ENCODE data around the gene CA10. TPM values are rescaled to one million over a fixed set of nuclear protein-coding genes. Genes with fewer than 3 reads are reported as not detected.

Gene CA10
- polyA plus RNA-seq, 1 donor (not counting 4 experiments of a cell fraction or from before 2014, with no cell fraction given), result 2.9 TPM

DNA sequence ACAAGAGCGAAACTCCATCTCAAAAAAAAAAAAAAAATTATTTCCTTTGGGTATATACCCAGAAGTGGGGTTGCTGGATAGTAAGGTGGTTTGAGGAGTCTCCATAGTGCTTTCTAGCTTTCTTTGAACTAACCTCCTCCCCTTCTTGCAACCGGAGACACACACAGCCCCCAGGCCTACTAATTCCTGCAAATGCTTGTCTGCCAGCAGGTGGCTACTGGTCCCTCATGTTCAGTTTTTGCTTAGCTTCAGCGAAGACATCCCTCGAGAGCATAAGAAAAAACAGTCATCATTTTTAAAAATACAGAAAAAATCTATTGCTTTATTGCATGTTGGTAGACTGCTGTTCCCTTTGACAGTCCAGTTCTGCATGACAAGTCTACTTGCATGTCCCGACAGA lies 459.2 kb downstream of the CA10 start:
- TF ChIP-seq EZH2 (IDR thresholded peaks at IDR 0.05; ENCODE audit: low read length), result no peak
- TF ChIP-seq, protein P1, sequence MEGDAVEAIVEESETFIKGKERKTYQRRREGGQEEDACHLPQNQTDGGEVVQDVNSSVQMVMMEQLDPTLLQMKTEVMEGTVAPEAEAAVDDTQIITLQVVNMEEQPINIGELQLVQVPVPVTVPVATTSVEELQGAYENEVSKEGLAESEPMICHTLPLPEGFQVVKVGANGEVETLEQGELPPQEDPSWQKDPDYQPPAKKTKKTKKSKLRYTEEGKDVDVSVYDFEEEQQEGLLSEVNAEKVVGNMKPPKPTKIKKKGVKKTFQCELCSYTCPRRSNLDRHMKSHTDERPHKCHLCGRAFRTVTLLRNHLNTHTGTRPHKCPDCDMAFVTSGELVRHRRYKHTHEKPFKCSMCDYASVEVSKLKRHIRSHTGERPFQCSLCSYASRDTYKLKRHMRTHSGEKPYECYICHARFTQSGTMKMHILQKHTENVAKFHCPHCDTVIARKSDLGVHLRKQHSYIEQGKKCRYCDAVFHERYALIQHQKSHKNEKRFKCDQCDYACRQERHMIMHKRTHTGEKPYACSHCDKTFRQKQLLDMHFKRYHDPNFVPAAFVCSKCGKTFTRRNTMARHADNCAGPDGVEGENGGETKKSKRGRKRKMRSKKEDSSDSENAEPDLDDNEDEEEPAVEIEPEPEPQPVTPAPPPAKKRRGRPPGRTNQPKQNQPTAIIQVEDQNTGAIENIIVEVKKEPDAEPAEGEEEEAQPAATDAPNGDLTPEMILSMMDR (optimal IDR thresholded peaks at IDR 0.05 in 1 of 3, IDR thresholded peaks at IDR 0.05 in 1 of 3, conservative IDR thresholded peaks at IDR 0.05 in 1 of 3; ENCODE audit: extremely low read depth in 1 of 3, insufficient read depth in 2 of 3, low read length in 3 of 3), result no peak
- Histone ChIP-seq H2AFZ (ENCODE audit: control insufficient read depth, low read length) (no peak overlapping the region), H3K4me1 (ENCODE audit: control insufficient read depth, extremely low read depth, insufficient read depth, low read length) (no peaks in the 10 kb centered on the region), H3K27me3 (ENCODE audit: control insufficient read depth, extremely low read depth, insufficient read depth, low read length) (no peaks in the 10 kb centered on the region), H3K36me3 (ENCODE audit: control insufficient read depth in 2 of 2, extremely low read depth in 1 of 2, insufficient read depth in 2 of 2, low read length in 2 of 2) (no peaks in the 10 kb centered on the region), H3K27ac (ENCODE audit: control insufficient read depth, insufficient read depth, low read length) (no peak overlapping the region), H3K9ac (ENCODE audit: control insufficient read depth, extremely low read depth, insufficient read depth, low read length) (no peak overlapping the region), H3K9me3 (ENCODE audit: control insufficient read depth, low read depth, low read length) (no peaks in the 10 kb centered on the region), H3K79me2 (ENCODE audit: control insufficient read depth, insufficient read depth, low read length) (no peaks in the 10 kb centered on the region), H3K4me2 (ENCODE audit: control insufficient read depth, extremely low read depth, insufficient read depth, low read depth, low read length) (no peak overlapping the region), H3K4me3 (ENCODE audit: control insufficient read depth in 2 of 3, extremely low read depth in 1 of 3, insufficient read depth in 2 of 3, low read depth in 1 of 3, low read length in 3 of 3) (no peak overlapping the region), H3K9me1 (ENCODE audit: control insufficient read depth, extremely low read depth, insufficient read depth, low read length) (no peaks in the 10 kb centered on the region), H4K20me1 (ENCODE audit: control insufficient read depth, extremely low read depth, insufficient read depth, low read length) (no peaks in the 10 kb centered on the region)
- no peak for DNase-seq (ENCODE audit: low read depth, low spot score)
- dilution Hi-C loops (cut with MboI; ENCODE audit: extremely low pct_ligation_motif_present, low sequenced_read_pairs), result no loop called here
- no peak for FAIRE-seq

DNA sequence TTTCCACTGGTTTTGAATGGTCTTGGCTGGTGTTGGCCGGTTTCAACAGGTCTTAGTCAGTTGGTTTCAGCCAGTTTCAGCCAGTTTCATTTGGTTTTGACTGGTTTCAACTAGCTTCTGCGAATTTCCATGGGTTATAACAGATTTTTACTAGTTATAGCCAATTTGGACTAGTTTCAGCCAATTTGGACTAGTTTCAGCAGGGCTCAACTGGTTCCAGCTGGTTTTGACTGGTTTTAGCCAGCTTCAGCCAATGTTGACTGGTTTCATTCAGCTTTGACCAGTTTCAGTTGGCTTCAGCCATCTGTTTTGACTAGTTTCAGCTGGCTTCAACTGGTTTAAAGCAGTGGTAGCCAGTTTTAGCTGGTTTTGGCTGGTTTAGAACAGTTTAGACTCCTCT lies 465.6 kb downstream of the CA10 start:
- Histone ChIP-seq H3K9me1 (ENCODE audit: control insufficient read depth, extremely low read depth, insufficient read depth, low read length) (no peaks in the 10 kb centered on the region), H2AFZ (ENCODE audit: control insufficient read depth, low read length) (no peak overlapping the region), H3K4me2 (ENCODE audit: control insufficient read depth, extremely low read depth, insufficient read depth, low read depth, low read length) (no peak overlapping the region), H4K20me1 (ENCODE audit: control insufficient read depth, extremely low read depth, insufficient read depth, low read length) (no peaks in the 10 kb centered on the region), H3K36me3 (ENCODE audit: control insufficient read depth in 2 of 2, extremely low read depth in 1 of 2, insufficient read depth in 2 of 2, low read length in 2 of 2) (no peaks in the 10 kb centered on the region), H3K9ac (ENCODE audit: control insufficient read depth, extremely low read depth, insufficient read depth, low read length) (no peak overlapping the region), H3K27me3 (ENCODE audit: control insufficient read depth, extremely low read depth, insufficient read depth, low read length) (no peaks in the 10 kb centered on the region), H3K79me2 (ENCODE audit: control insufficient read depth, insufficient read depth, low read length) (no peaks in the 10 kb centered on the region), H3K4me3 (ENCODE audit: control insufficient read depth in 2 of 3, extremely low read depth in 1 of 3, insufficient read depth in 2 of 3, low read depth in 1 of 3, low read length in 3 of 3) (no peak overlapping the region), H3K9me3 (ENCODE audit: control insufficient read depth, low read depth, low read length) (no peaks in the 10 kb centered on the region), H3K27ac (ENCODE audit: control insufficient read depth, insufficient read depth, low read length) (no peak overlapping the region), H3K4me1 (ENCODE audit: control insufficient read depth, extremely low read depth, insufficient read depth, low read length) (no peaks in the 10 kb centered on the region)
- dilution Hi-C loops (cut with MboI; ENCODE audit: extremely low pct_ligation_motif_present, low sequenced_read_pairs), result no loop called here
- DNase-seq (ENCODE audit: low read depth, low spot score) (no peak), FAIRE-seq (no peak)
- no peak for TF ChIP-seq EZH2 (IDR thresholded peaks at IDR 0.05; ENCODE audit: low read length)
- TF ChIP-seq, protein P1 (optimal IDR thresholded peaks at IDR 0.05 in 1 of 3, IDR thresholded peaks at IDR 0.05 in 1 of 3, conservative IDR thresholded peaks at IDR 0.05 in 1 of 3; ENCODE audit: extremely low read depth in 1 of 3, insufficient read depth in 2 of 3, low read length in 3 of 3), result no peak

All from keratinocyte (primary cell).